IPS-18a (cell line): ENCODE measurements around the gene RAPH1.
"Not testable (repeated sequence)": the region's sequence is repeated elsewhere in the genome, so short reads cannot be mapped to it uniquely, and the experiment has no call there.

ENCODE experiments used
- H3K27ac ChIP-seq: one replicate; pipeline ENCODE4 v1.5.1; 2013; ENCODE audit warnings: low read length
- H3K27me3 ChIP-seq: one replicate; pipeline ENCODE4 v1.6.1; 2013; ENCODE audit warnings: mild to moderate bottlenecking, low read length; ENCODE audit not compliant: control insufficient read depth, insufficient read depth
- H3K36me3 ChIP-seq: one replicate; pipeline ENCODE4 v1.6.1; 2013; ENCODE audit warnings: low read depth, low read length; ENCODE audit not compliant: control insufficient read depth
- H3K4me1 ChIP-seq: one replicate; pipeline ENCODE4 v1.6.1; 2013; ENCODE audit warnings: low read depth, low read length; ENCODE audit not compliant: control insufficient read depth
- H3K4me3 ChIP-seq: one replicate; pipeline ENCODE4 v1.5.1; 2013; ENCODE audit warnings: low read length
- H3K9ac ChIP-seq: one replicate; pipeline ENCODE4 v1.6.1; 2013; ENCODE audit warnings: mild to moderate bottlenecking, low read length, moderate library complexity
- H3K9me3 ChIP-seq: one replicate; pipeline ENCODE4 v1.6.1; 2013; ENCODE audit warnings: low read depth, low read length; ENCODE audit not compliant: control insufficient read depth

Gene RAPH1

DNA sequence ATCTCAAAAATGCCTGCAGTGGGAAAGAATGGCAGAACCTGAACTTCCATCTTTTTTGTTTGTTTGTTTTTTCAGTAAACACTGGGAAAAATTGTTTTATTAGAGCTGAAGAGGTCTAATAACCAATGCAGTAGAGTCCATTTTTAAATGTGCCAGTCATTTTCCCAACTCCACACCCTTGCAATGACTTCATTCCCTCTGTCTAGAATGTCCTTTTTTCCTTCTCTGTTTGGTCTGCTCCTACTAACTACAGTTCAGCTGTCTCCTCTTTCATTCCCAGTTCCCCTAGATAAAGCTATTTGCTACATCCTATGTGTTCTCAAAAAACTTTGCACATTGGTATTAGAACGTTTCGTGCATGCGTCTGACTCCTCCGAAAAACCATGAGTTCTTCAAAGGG lies 9.3 kb upstream of the RAPH1 start:
- Histone ChIP-seq H3K4me3 (no peak overlapping the region), H3K27ac (no peak overlapping the region), H3K9me3 (no peaks in the 10 kb centered on the region)

DNA sequence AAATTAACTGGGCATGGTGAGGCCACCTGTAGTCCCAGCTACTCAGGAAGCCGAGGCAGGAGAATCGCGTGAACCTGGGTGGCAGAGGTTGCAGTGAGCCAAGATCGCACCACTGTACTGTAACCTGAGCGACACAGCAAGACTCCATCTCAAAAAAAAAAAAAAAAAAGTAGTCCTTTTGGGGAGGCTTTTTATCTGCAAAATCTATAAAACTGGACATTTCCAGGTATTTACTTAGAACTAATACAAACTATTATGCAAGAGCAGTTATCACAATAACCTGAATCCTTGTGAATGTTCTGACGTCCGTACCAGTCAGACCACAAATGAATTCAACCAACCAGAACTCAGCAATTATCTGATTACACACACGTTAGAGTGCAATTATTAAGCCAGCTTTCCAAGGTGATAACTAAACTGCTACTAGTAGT lies 8.8 kb upstream of the RAPH1 start:
- no peak overlapping the region for H3K4me3 ChIP-seq

More for the DNA sequence above, 9.3 kb upstream of the RAPH1 start:
- Histone ChIP-seq H3K9ac (no peak overlapping the region), H3K27me3 (no peaks in the 10 kb centered on the region), H3K4me1 (no peaks in the 10 kb centered on the region), H3K36me3 (no peaks in the 10 kb centered on the region)

GRCh38 chr2:203540598-203540997 lies 5.5 kb upstream of the RAPH1 start:
- H3K4me1 ChIP-seq, H3K9me3 ChIP-seq, H3K36me3 ChIP-seq, H3K4me3 ChIP-seq, H3K27ac ChIP-seq, H3K27me3 ChIP-seq, H3K9ac ChIP-seq: not testable (repeated sequence)

More for the DNA sequence above, 8.8 kb upstream of the RAPH1 start:
- no peaks in the 10 kb centered on the region for H3K27me3 ChIP-seq
- no peaks in the 10 kb centered on the region for H3K9me3 ChIP-seq
- H3K36me3 ChIP-seq = no peaks in the 10 kb centered on the region
- H3K27ac ChIP-seq = no peak overlapping the region
- no peaks in the 10 kb centered on the region for H3K4me1 ChIP-seq
- no peak overlapping the region for H3K9ac ChIP-seq

- not testable (repeated sequence) for H3K4me1 ChIP-seq, H3K27me3 ChIP-seq, H3K4me3 ChIP-seq, H3K9ac ChIP-seq, H3K9me3 ChIP-seq, H3K36me3 ChIP-seq, H3K27ac ChIP-seq
Observed at GRCh38 chr2:203538237-203538636, 3.1 kb upstream of the RAPH1 start.

GRCh38 chr2:203536586-203536951 lies 1.5 kb upstream of the RAPH1 start:
- H3K9me3 ChIP-seq, H3K9ac ChIP-seq, H3K27ac ChIP-seq, H3K36me3 ChIP-seq, H3K4me3 ChIP-seq: not testable (repeated sequence)
- Histone ChIP-seq H3K4me1 (peaks cover 15% of the 10 kb centered on the region), H3K27me3 (peaks cover 17% of the 10 kb centered on the region)

DNA sequence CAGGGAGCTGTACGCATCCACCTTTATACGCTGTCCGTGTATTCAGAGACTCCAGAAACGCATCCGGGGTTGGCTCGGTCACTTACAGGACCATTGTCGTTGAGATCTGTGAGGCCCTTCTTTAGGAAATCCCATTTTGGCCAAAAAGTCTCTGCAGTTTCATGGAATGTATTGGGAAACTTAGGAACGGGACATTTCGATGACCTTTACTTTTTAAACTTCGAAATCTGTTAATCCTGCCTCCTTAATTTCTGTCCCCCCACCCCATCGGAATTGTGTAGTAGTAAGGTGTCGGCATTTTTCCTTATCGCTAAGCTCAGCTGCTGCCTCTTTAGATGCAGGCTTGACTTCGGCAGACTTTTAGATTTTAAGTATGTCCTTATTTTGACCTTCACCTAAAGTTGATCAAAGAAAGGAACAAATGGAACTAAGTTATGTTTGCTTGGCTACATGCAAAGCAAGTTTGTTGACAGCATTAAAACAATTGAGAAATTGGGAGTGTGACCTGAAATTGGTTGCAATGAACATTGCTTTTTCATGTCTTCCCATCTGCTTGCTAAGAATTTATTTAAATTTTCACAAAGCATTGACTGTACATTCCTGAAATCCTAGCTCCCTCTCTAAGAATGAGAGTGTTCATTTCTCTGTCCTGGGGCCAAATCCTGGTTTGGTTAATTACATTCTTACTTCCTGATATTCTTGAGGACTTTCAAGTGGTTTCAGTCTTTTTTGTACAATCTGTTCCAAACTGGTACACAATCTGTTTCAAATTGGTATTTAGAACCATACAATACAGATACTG lies 884 bp upstream of the RAPH1 start:
- H3K4me1 ChIP-seq = peaks cover 15% of the 10 kb centered on the region
- H3K27ac ChIP-seq = no peak overlapping the region
- no peaks in the 10 kb centered on the region for H3K9me3 ChIP-seq
- no peaks in the 10 kb centered on the region for H3K36me3 ChIP-seq
- H3K27me3 ChIP-seq = peaks cover 17% of the 10 kb centered on the region
- peak overlapping the region; percentile 51 for H3K9ac ChIP-seq
- H3K4me3 ChIP-seq = peak overlapping the region; percentile 57

DNA sequence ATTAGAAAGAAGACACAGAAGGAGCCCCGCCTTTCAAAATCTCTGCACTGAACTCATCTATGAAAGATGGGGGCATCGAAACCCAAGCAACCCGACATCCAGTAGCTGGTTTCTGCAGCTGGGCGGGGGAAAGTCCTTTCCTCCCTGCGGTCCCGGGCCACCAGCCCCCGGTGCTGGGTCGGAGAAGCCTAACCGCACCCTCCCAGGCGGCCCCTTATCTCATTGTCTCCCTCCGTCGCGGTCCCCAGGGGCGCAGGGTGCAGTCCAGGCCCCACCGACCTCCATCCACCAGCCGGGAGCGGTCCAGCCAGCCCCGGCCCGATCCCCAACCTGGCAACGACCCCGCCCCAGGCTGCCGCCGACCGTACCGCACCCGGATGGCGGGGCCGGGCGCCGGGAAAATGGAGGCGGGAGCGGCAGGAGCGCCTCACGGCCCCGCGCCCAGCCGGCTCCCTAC lies 452 bp downstream of the RAPH1 start:
- H3K27ac ChIP-seq = no peak overlapping the region

GRCh38 chr2:203533676-203534591 lies 1.2 kb downstream of the RAPH1 start:
- peaks cover 17% of the 10 kb centered on the region for H3K27me3 ChIP-seq
- H3K4me1 ChIP-seq = peaks cover 15% of the 10 kb centered on the region
- H3K9me3 ChIP-seq = no peaks in the 10 kb centered on the region
- H3K27ac ChIP-seq = no peak overlapping the region
- peak overlapping the region; percentile 62 for H3K9ac ChIP-seq
- peak overlapping the region; percentile 81 for H3K4me3 ChIP-seq
- no peaks in the 10 kb centered on the region for H3K36me3 ChIP-seq

More for the DNA sequence above, 452 bp downstream of the RAPH1 start:
- Histone ChIP-seq H3K4me3 (peak overlapping the region; percentile 81), H3K9me3 (no peaks in the 10 kb centered on the region), H3K4me1 (peaks cover 15% of the 10 kb centered on the region), H3K9ac (peak overlapping the region; percentile 62), H3K27me3 (peaks cover 17% of the 10 kb centered on the region), H3K36me3 (no peaks in the 10 kb centered on the region)

- peak overlapping the region; percentile 25 for H3K9ac ChIP-seq
- no peaks in the 10 kb centered on the region for H3K9me3 ChIP-seq
- no peak overlapping the region for H3K27ac ChIP-seq
- peak overlapping the region; percentile 81 for H3K4me3 ChIP-seq
- no peaks in the 10 kb centered on the region for H3K36me3 ChIP-seq
- peaks cover 15% of the 10 kb centered on the region for H3K4me1 ChIP-seq
- H3K27me3 ChIP-seq = peaks cover 17% of the 10 kb centered on the region
Observed at GRCh38 chr2:203532957-203533658, 2.0 kb downstream of the RAPH1 start.

GRCh38 chr2:203527719-203528118 lies 7.4 kb downstream of the RAPH1 start:
- H3K4me1 ChIP-seq = peaks cover under 1% of the 10 kb centered on the region
- no peaks in the 10 kb centered on the region for H3K9me3 ChIP-seq
- no peak overlapping the region for H3K4me3 ChIP-seq

DNA sequence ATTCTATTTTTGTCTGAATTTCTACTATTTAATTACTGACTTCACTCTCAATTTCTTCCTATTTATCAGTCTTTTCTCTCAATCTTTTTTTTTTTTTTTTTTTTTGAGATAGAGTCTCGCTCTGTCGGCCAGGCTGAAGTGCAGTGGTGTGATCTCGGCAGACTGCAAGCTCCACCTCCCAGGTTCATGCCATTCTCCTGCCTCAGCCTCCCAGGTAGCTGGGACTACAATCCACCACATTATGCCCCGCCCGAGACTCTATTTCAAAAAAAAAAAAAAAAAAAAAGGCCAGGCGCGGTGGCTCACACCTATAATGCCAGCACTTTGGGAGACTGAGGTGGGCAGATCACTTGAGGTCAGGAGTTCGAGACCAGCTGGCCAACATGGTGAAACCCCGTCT lies 21.8 kb downstream of the RAPH1 start:
- not testable (repeated sequence) for H3K9ac ChIP-seq, H3K4me3 ChIP-seq, H3K36me3 ChIP-seq, H3K27ac ChIP-seq, H3K27me3 ChIP-seq, H3K9me3 ChIP-seq
- H3K4me1 ChIP-seq = peaks cover 10% of the 10 kb centered on the region

More at GRCh38 chr2:203527719-203528118, 7.4 kb downstream of the RAPH1 start:
- no peaks in the 10 kb centered on the region for H3K36me3 ChIP-seq
- H3K27me3 ChIP-seq = peaks cover 1% of the 10 kb centered on the region
- H3K27ac ChIP-seq = no peak overlapping the region
- no peak overlapping the region for H3K9ac ChIP-seq
